Peyer's patch (tissue), 4 donors: Measurements from ENCODE around the gene CRLF1. TPM values are rescaled to one million over a fixed set of nuclear protein-coding genes. Genes with fewer than 3 reads are reported as not detected.

Source experiments
- DNase-seq, 3 donors: peaks; one replicate each; pipeline ENCODE4 v3.0.0-alpha.2; 2017 to 2019
- H3K27ac ChIP-seq, 4 donors: fragments of 200-600 bp; sonication (generic); one replicate each; pipeline ENCODE4 v1.5.1; 2016 to 2019
- H3K27me3 ChIP-seq, 2 donors: fragments of 200-600 bp; sonication (generic); one replicate each; pipeline ENCODE4 v1.5.1; 2019
- H3K36me3 ChIP-seq, 3 donors: fragments of 200-600 bp; sonication (generic); one replicate each; pipeline ENCODE4 v1.5.1; 2016 to 2019
- H3K4me1 ChIP-seq, 4 donors: fragments of 200-600 bp; sonication (generic); one replicate each; pipeline ENCODE4 v1.5.1; 2016 to 2019
- H3K4me3 ChIP-seq, 4 donors: fragments of 200-600 bp; sonication (generic); 1 replicate in 3 of 4; 2 replicates in 1 of 4; pipeline ENCODE4 v1.5.1; 2016 to 2019; ENCODE audit warnings: mild to moderate bottlenecking in 1 of 4
- H3K9me3 ChIP-seq, 4 donors: fragments of 200-600 bp; sonication (generic); one replicate each; pipeline ENCODE4 v1.5.1; 2016 to 2019; ENCODE audit warnings: mild to moderate bottlenecking in 1 of 4
- CTCF ChIP-seq, 6 experiments: fragments of 450-650 bp in 4 of 6; fragments of 200-600 bp in 2 of 6; sonication (generic) in 1 of 6; IDR thresholded peaks; one replicate each; pipeline ENCODE4 v1.5.1; 2017 to 2019; ENCODE audit warnings: antibody characterized with exemption in 6 of 6, mild to moderate bottlenecking in 3 of 6, moderate library complexity in 1 of 6
- POLR2A ChIP-seq, 2 donors: fragments of 450-650 bp; IDR thresholded peaks; one replicate each; pipeline ENCODE4 v1.5.1; 2017; ENCODE audit warnings: antibody characterized with exemption in 2 of 2, mild to moderate bottlenecking in 2 of 2, moderate library complexity in 2 of 2
- total RNA-seq, 4 donors: library from RNA; depleted of rRNA; stranded (reverse); fragments of >200 nt; gene quantifications; one replicate each; pipeline ENCODE4 v1.1.0, GENCODE V29; 2016

CRLF1 gene
- total RNA-seq = 10 to 100 TPM in 3 of 4 donors, 1 to 10 TPM in 1; 4.0 to 28.9 (median 23.3) TPM

- Histone ChIP-seq H3K27me3 (peaks cover 0 to 69% of the 10 kb centered on the region in 2 donors), H3K27ac (no peak within 1 kb of the TSS), H3K36me3 (no peaks in the 10 kb centered on the region), H3K9me3 (no peaks in the 10 kb centered on the region), H3K4me3 (peak within 1 kb of the TSS in 2 of 4 donors; percentile 15 to 18), H3K4me1 (peaks cover 0 to 46% (median 12%) of the 10 kb centered on the region in 4 donors)
- TF ChIP-seq POLR2A (IDR thresholded peaks at IDR 0.05) (no peak), CTCF (IDR thresholded peaks at IDR 0.05) (no peak)
- DNase-seq = no peak
These were observed at the start of gene CRLF1 for GRCh38 chr19:18606281-18607225. TSS of gene CRLF1 (minus strand) at chr19:18606799. CDS start at chr19:18606656, 143 bp downstream.

GRCh38 chr19:18655173-18655844, 48.7 kb upstream of the CRLF1 start:
- H3K4me1 ChIP-seq = peaks cover 0 to 27% (median 3%) of the 10 kb centered on the region in 4 donors
- no peak overlapping the region for H3K27ac ChIP-seq
- no peak for TF ChIP-seq CTCF (IDR thresholded peaks at IDR 0.05)
- no peak for TF ChIP-seq POLR2A (IDR thresholded peaks at IDR 0.05)
- H3K27me3 ChIP-seq = no peaks in the 10 kb centered on the region
- no peaks in the 10 kb centered on the region for H3K9me3 ChIP-seq
- no peaks in the 10 kb centered on the region for H3K36me3 ChIP-seq
- no peak overlapping the region for H3K4me3 ChIP-seq
- no peak for DNase-seq

- Histone ChIP-seq H3K9me3 (no peaks in the 10 kb centered on the region), H3K4me1 (peaks cover 0 to 23% (median 2%) of the 10 kb centered on the region in 4 donors)
- no peak for TF ChIP-seq POLR2A (IDR thresholded peaks at IDR 0.05)
- no peak for TF ChIP-seq CTCF (IDR thresholded peaks at IDR 0.05)
These were observed 47.9 kb upstream of the CRLF1 start for GRCh38 chr19:18654469-18654868.

GRCh38 chr19:18653853-18654252, 47.3 kb upstream of the CRLF1 start:
- no peak for TF ChIP-seq CTCF (IDR thresholded peaks at IDR 0.05)
- TF ChIP-seq POLR2A (IDR thresholded peaks at IDR 0.05) = no peak
- Histone ChIP-seq H3K4me1 (peaks cover 0 to 27% (median 0%) of the 10 kb centered on the region in 4 donors), H3K4me3 (no peak overlapping the region), H3K27me3 (no peaks in the 10 kb centered on the region), H3K9me3 (no peaks in the 10 kb centered on the region), H3K27ac (no peak overlapping the region), H3K36me3 (no peaks in the 10 kb centered on the region)
- no peak for DNase-seq

More at GRCh38 chr19:18654469-18654868, 47.9 kb upstream of the CRLF1 start:
- no peaks in the 10 kb centered on the region for H3K27me3 ChIP-seq
- no peaks in the 10 kb centered on the region for H3K36me3 ChIP-seq
- DNase-seq = no peak
- no peak overlapping the region for H3K27ac ChIP-seq
- no peak overlapping the region for H3K4me3 ChIP-seq

- H3K9me3 ChIP-seq = no peaks in the 10 kb centered on the region
- H3K4me1 ChIP-seq = peaks cover 0 to 21% (median 1%) of the 10 kb centered on the region in 4 donors
- TF ChIP-seq CTCF (IDR thresholded peaks at IDR 0.05) (no peak), POLR2A (IDR thresholded peaks at IDR 0.05) (no peak)
- H3K27ac ChIP-seq = peak overlapping the region in 3 of 4 donors; percentile 68 to 86 (median 78)
- DNase-seq = peak in 1 of 3 donors; percentile 43
- no peaks in the 10 kb centered on the region for H3K36me3 ChIP-seq
- H3K4me3 ChIP-seq = no peak overlapping the region
- no peaks in the 10 kb centered on the region for H3K27me3 ChIP-seq
These were observed 45.1 kb upstream of the CRLF1 start for GRCh38 chr19:18651733-18652132.
